Left ventricle myocardium inferior (tissue), 1 donor: ENCODE measurements around the gene SLC5A10. TPM values are rescaled to one million over a fixed set of nuclear protein-coding genes. Genes with fewer than 3 reads are reported as not detected.

Experiments used
- DNase-seq: peaks from one replicate; pipeline ENCODE4 v3.0.0-alpha.2; 2020
- H3K27ac ChIP-seq: fragments of 200-600 bp; replicated peaks from 2 replicates; pipeline ENCODE4 v1.8.0; 2021
- H3K27me3 ChIP-seq: fragments of 200-600 bp; 2 replicates; pipeline ENCODE4 v1.8.0; 2021; ENCODE audit warnings: low read depth
- H3K36me3 ChIP-seq: fragments of 200-600 bp; 2 replicates; pipeline ENCODE4 v1.8.0; 2021
- H3K4me1 ChIP-seq: fragments of 200-600 bp; 2 replicates; pipeline ENCODE4 v1.8.0; 2021
- H3K4me3 ChIP-seq: fragments of 200-600 bp; 2 replicates; pipeline ENCODE4 v1.8.0; 2021; ENCODE audit warnings: mild to moderate bottlenecking, moderate library complexity
- H3K9me3 ChIP-seq: fragments of 200-600 bp; replicated peaks from 2 replicates; pipeline ENCODE4 v1.8.0; 2021
- intact Hi-C: fragments of 100-400 bp; cut with micrococcal nuclease; formaldehyde crosslinking; loops from one replicate; pipeline ENCODE4 v1.11.0; 2022
- total RNA-seq: library from RNA; stranded (reverse); fragmentation: NEBNext Ultra II Directional; extraction: Animal tissue kit (Norgen Biotek cat#: 25700); gene quantifications from one replicate; pipeline ENCODE4 v1.2.1, GENCODE V29; 2021
- TF ChIP-seq, protein P1 (sequence below): fragments of 200-600 bp; IDR thresholded peaks from 2 replicates; pipeline ENCODE4 v1.8.0; 2021; ENCODE audit warnings: antibody characterized with exemption, mild to moderate bottlenecking, borderline replicate concordance
- donor health status: DM: no; HTN: yes; CAD: no; lungs with severe emphysema.

The SLC5A10 gene
- total RNA-seq, 1 donor from 2014 or later = not detected

DNA sequence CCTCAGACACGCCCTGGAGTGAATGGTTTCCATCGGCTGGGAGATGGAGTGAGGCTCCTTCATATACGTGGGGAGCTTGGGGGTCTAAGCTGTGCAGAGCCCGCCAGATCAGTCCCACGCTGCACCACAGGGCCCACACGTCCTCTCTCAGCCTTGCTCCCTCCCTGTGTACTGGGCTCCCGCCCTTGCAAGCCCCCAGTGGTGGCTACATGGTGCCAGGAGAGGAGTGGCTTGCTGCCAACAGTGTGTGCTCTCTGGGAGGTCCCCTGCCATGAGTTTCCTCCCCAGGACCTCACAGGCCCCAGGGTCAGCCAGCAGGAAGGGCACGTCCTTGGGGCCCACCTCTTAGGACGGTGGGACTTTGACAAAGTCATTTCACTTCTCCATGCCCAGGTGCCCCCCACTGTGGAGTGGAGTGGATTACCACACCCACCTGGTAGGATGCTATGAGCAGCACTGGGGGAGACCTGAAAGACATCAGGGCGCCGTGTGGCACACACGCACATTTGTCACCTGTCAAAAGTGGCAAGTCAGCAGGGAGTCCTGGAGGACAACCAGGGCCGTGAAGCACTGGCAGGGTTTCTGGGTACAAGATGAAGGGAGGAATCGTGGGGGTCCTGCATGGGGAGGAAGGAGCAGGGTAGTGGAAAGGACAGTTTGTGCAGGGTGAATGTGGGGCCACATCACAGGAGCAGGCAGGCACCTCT is 13.7 kb downstream of the SLC5A10 start:
- TF ChIP-seq, protein P1, sequence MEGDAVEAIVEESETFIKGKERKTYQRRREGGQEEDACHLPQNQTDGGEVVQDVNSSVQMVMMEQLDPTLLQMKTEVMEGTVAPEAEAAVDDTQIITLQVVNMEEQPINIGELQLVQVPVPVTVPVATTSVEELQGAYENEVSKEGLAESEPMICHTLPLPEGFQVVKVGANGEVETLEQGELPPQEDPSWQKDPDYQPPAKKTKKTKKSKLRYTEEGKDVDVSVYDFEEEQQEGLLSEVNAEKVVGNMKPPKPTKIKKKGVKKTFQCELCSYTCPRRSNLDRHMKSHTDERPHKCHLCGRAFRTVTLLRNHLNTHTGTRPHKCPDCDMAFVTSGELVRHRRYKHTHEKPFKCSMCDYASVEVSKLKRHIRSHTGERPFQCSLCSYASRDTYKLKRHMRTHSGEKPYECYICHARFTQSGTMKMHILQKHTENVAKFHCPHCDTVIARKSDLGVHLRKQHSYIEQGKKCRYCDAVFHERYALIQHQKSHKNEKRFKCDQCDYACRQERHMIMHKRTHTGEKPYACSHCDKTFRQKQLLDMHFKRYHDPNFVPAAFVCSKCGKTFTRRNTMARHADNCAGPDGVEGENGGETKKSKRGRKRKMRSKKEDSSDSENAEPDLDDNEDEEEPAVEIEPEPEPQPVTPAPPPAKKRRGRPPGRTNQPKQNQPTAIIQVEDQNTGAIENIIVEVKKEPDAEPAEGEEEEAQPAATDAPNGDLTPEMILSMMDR = no peak
- peaks cover 16% of the 10 kb centered on the region for H3K4me1 ChIP-seq
- no peaks in the 10 kb centered on the region for H3K9me3 ChIP-seq
- no peaks in the 10 kb centered on the region for H3K36me3 ChIP-seq
- H3K4me3 ChIP-seq = no peak overlapping the region
- H3K27me3 ChIP-seq = no peaks in the 10 kb centered on the region
- no peak for DNase-seq
- H3K27ac ChIP-seq = no peak overlapping the region
- intact Hi-C loops = no loop called here

DNA sequence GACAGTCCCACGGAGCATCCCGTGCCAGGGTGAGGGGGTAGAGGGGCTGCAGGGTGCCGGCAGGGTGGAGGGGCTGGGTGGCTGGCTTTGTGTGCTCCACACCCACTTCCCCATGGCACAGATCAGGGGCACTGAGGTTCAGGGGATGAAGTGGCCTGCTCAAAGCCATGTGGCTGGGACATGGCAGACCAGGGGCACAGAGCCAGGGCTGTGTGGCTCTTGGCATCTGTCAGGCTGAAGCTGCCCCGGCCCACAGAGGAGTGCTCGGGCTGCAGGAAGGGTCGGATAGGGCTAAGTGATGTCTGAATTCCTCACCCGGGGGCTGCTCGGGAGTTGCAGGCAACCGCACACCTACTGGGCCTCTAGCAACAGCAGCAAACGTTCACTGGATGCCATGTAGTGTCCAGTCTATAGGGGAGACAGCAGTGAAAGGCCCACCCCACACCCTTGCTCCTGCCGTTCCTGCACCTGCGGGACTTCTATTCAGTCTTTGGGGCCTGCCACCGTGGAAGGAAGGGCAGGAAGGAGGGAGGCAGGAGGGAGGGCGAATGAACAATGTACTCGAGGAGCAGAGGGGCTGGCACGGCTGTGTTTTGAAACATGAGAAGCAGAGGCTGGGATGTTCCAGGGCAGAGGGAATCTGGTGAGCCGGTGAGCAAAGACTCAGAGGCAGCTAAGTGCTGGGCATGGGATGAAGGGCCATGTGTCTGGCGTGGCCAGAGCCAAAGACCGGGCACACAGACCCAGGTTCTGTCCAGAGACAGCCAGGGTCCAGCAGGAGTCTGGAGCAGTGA is 15.1 kb downstream of the SLC5A10 start:
- TF ChIP-seq, protein P1 = no peak
- no peak overlapping the region for H3K27ac ChIP-seq
- intact Hi-C loops = no loop called here

GRCh38 chr17:18967916-18968315 is 16.0 kb downstream of the SLC5A10 start:
- no peaks in the 10 kb centered on the region for H3K9me3 ChIP-seq
- H3K4me3 ChIP-seq = no peak overlapping the region
- H3K27me3 ChIP-seq = no peaks in the 10 kb centered on the region
- DNase-seq = no peak
- intact Hi-C loops = no loop called here
- no peaks in the 10 kb centered on the region for H3K36me3 ChIP-seq
- H3K27ac ChIP-seq = no peak overlapping the region
- TF ChIP-seq, protein P1 = no peak
- peaks cover 16% of the 10 kb centered on the region for H3K4me1 ChIP-seq

More for the DNA sequence above, 15.1 kb downstream of the SLC5A10 start:
- Histone ChIP-seq H3K4me3 (no peak overlapping the region), H3K27me3 (no peaks in the 10 kb centered on the region), H3K36me3 (no peaks in the 10 kb centered on the region), H3K9me3 (no peaks in the 10 kb centered on the region), H3K4me1 (peaks cover 16% of the 10 kb centered on the region)
- peak; percentile 36 for DNase-seq

- no peaks in the 10 kb centered on the region for H3K9me3 ChIP-seq
- no peak overlapping the region for H3K4me3 ChIP-seq
- TF ChIP-seq, protein P1 = no peak
- H3K4me1 ChIP-seq = peaks cover 16% of the 10 kb centered on the region
- intact Hi-C loops = no loop called here
- no peaks in the 10 kb centered on the region for H3K27me3 ChIP-seq
- no peaks in the 10 kb centered on the region for H3K36me3 ChIP-seq
- H3K27ac ChIP-seq = no peak overlapping the region
- DNase-seq = no peak
Observed at GRCh38 chr17:18968345-18968744, 16.4 kb downstream of the SLC5A10 start.

DNA sequence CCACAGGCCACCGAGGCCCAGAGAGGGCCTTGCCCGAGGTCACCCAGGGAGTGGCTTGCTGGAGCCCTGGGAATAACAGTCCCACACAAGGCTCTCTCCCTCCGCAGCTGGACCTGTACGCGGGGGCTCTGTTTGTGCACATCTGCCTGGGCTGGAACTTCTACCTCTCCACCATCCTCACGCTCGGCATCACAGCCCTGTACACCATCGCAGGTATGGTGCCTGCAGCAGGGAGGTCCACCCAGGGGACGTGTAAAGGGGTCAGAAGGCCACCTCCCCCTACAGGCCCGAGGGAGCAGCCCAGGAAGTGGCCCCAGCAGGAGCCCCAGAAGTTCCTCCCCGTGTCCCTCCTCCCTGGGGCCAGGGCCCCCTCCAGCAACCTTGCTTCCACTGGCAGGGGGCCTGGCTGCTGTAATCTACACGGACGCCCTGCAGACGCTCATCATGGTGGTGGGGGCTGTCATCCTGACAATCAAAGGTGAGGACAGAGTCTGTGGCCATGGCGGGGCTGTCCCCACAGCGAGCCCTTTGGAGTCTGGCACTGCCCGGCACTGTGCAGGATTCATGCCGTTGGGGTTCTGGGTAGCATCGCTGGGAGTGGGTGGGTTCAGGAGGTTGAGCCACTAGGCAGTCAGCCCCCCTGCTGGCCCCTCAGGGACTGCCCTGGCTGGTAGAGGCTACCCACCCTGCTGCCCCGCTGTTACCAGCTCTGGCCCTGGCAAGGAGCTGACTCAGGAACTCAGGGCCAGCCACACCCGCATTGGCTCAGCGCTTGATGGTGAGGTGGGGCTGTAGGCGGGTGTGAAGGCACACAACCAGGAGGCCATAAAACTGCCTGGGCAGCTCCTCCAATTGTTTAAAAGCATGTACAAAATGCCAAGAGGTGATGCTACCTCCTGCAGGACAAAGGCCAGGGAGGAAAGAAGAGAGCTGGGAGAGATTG is 17.3 kb downstream of the SLC5A10 start:
- Histone ChIP-seq H3K27ac (no peak overlapping the region), H3K9me3 (no peaks in the 10 kb centered on the region), H3K36me3 (no peaks in the 10 kb centered on the region), H3K27me3 (no peaks in the 10 kb centered on the region), H3K4me3 (no peak overlapping the region), H3K4me1 (peaks cover 16% of the 10 kb centered on the region)
- DNase-seq = no peak
- TF ChIP-seq, protein P1 = no peak
- intact Hi-C loops = no loop called here
